GOT3 (cell line): ENCODE data around the gene EGLN3.
A peak's percentile ranks its signal among the peaks of the same experiment; 100 is the strongest.
"Not testable (repeated sequence)": the region's sequence is repeated elsewhere in the genome, so short reads cannot be mapped to it uniquely, and the experiment has no call there.

ENCODE experiments used
- DNase-seq: peaks from one replicate; lab custom pipeline; 2025; ENCODE audit warnings: mixed read lengths; lab: John Stamatoyannopoulos, UW

Gene EGLN3

DNA sequence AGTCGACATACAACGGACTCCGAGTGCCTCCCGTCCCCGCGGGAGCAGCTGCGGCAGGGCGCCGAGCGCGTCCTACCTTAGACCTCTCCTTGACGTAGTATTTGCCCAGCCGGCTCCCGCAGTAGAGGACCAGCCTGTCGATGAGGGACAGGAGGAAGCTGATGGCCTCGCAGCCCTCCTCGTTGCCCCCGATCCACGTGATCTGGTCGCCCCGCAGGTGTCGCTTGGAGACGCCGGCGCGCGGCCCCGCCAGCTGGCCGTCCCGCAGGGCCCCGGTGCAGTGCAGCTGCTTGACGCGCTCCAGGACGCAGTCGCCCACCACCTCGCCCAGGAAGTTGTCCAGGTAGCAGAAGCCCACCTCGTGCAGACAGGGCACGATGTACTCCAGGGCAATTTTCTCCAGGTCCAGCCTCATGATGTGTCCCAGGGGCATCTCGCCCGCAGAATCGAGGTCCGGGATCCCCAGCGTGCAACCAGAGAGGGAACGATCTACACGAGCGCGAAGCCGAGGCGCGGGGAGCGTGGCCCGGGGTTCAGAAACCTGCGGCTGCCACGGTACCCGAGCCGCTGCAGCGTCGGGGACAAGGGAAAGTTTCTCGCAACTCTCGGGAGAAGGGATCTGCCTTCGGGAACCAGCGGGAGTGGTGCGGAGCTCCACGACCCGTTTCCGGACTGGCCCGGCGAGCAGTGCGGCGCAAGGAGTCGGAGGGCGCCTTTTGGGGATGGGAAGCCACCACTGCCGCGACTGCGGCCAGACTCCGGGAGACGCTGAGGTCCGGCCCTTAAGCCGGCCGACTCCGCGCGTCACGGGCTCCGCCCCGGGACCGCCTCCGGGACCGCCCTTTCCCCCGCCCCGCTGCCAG is at the start of gene EGLN3:
EGLN3 (minus strand) TSS at position 755 of the 863 bp plus-strand sequence; CDS start at position 433, 322 bp downstream.
- DNase-seq = peak; percentile 9

DNA sequence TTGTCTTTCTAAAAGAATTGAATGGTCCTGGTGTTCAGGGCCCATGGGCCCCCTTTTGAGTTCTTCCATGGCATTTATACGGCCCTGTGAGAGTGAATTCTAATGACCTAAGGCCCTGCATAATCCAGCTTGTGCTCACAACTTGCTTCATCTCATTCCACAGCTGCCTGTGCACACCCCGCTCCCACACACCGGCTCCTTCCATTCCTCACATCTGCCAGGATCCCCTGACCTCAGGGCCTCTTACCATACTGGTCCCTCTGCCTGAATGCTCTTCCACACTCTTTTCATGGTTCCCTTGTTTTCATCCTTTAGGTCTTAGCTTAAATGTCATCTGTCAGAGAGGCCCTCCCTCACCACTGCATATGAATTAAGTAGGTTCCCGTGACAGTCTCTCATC is 49.5 kb upstream of the EGLN3 start:
- DNase-seq = no peak

DNA sequence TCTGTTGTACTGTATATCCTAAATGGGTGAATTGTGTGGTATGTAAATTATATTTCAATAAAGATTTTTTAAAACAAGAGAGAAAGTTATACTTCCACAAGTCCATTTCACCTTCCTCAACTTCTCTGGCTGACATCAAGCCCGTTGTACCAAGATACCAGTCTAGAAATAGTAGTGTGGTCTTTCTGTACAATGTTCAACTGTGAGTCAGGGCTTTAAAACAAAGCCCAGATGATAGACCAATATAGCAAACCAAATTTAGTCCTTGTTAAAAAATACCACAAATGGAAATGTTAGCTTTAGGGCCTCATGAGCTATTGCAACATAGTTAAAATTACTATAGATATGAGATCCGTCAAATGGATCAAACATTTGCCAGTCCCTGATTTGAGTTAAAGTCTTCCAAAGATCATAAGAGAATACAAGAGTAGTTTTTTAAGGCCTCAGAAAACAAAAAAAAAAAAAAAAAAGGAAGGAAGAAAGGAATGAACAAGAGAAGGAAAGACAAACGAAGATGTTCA is 49.0 kb upstream of the EGLN3 start:
- no peak for DNase-seq

DNA sequence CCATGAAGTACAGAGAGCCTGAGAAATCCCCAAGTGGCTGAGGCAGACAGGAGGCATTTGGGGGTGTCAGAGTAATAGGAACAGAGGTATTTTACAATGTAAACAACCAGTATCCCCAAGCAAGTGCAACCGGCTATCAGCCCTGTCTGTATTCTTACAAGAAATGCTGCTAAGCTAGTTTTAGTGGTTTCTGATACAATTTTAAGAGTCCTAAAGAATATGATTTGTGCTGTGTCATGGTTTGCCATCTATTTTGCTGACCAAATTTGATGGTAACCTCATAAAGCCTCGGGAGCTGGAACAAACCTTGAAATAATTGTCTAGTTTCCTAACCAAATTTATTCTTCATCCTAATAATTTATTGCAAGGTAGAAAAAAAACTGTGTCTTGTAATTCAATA is 46.7 kb upstream of the EGLN3 start:
- DNase-seq = no peak

DNA sequence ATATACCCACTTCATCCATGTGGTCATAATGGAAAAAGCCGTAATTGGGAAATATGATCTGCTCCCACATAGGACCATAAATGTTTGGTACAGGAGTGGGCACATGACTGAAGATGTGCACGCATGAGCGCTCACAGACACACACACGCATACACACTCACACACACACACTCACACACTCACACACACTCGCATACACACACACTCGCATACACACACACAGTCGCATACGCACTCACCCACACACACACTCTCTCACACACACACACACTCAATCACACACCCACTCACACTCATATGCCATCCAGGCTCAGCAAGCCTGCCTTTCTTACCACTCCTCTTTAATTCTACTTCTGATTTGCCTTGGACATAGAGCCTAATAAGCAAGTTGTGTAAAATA is 45.6 kb upstream of the EGLN3 start:
- no peak for DNase-seq

DNA sequence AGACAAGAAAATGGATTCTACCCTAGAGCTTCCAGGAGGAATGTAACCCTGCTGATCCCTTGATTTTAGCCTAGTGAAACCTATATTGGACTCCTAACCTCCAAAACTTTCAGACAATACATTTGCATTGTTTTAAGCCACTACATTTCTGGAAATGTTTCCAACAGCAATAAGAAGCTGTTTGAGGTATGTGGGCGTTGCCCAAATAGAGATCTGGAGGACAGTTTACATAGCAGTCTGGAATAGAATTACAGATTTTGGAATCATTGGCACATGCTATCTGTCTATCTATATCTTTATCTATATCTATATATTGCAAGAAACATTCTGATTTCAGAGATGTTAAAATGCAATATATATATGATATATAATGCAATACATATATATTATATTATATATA is 42.4 kb upstream of the EGLN3 start:
- DNase-seq = no peak

DNA sequence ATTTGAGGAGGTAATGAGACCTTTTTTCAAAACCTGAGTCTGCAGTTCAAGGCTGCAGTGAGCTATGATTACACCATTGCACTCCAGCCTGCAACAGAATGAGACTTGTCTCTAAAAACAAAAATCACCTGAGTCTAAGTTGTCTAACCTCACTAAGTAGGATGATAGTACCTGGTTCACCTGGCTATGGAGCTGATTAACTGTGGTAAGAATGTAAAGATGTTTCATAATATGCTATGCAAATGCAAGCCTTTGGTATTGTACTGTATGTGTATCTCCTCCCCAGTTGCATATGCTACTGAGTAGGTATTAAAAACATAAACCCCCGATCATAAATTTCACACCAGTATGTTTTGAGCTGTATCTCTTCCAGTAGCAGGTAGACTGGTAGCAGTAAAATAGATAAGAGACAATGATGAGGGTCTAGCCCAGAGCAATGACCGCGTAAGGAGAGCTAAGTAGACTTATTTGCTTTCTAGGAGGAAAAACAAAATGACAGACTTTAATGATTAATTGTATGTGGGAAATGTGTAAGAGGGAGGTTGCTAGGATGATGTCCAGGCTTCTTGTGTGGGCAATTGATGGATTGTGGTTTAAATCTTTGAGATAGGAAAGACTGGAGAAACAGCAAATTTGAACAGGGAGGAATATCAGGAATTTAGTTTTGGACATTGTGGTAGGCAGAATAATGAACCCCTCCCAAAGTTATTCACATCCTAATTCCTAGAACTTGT is 41.6 kb upstream of the EGLN3 start:
- DNase-seq = no peak

DNA sequence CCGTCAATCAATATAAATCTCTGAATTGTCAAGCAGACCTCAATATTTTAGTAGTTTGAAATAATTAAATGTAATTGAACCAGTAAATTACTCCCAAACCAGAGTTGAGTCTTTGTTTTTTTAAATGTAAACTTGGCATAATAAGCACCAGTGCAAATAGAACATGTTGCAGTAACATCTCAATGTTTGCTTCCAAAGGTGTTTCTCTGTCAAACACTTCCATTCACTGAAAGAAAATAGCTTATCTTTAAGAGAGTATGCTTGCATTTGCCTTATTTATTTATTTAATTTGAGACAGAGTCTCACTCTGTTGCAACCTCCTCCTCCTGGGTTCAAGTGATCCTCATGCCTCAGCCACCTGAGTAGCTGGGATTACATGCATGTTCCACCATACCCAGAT is 39.9 kb upstream of the EGLN3 start:
- DNase-seq = no peak

DNA sequence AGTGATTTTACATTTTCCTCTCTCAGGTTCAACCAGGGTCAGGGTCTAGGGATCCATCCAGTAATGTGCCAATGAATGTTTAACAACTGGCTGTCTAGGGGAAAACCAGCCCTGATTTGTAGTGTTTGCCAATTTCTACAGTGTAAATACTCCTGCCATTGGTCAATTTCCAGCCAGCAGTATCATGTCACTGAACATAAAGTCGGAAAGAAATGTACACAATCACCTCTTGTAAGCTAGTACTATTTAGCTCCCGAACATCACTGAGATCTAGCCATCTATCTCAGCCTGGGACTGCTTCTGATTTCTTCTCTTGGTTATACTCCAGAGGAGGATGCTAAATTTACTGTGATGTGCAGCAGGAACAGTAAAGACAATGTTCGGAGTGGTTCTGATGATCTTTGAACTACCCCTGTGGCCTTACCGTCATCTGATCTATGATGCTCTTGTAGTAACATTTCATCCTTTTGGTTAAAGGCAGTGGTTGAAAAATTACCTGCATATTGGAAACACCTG is 36.7 kb upstream of the EGLN3 start:
- DNase-seq = no peak

DNA sequence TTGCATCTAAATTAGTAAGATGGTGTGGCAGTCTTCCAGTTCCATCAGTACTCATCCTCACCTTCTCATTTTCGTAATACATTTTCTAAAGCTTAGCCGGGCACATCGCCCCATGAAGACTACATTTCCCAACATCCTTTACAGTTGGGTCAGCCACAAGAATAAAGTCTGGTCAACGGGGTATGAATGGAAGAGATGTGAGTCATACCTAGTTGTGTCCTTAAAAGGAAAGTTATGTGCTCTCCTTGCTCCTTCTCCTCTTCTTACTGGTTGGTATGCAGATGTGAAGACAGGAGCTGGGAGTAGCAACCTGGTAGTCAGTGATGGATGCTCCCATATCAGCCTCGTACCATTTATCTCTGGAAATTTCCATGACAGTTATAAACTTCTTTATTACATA is 35.9 kb upstream of the EGLN3 start:
- DNase-seq = no peak

DNA sequence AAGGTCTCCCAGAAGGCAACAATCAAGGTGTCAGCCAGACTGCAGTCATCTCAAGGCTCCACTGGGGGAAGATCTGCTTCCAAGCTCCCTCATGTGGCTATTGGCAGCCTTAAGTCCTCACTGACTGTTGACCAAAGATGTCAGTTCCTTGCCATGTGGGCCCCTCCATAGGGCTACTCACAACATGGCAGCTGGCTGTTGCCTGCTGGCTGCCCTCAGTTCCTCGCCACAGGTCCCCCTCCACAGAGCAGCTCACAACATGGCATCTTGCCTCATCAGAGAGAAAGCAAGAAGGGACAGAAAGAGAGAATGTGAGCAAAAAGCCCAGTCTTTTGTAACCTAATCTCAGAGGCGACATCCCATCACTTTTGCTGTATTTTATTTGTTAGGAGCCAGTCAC is 34.4 kb upstream of the EGLN3 start:
- no peak for DNase-seq

DNA sequence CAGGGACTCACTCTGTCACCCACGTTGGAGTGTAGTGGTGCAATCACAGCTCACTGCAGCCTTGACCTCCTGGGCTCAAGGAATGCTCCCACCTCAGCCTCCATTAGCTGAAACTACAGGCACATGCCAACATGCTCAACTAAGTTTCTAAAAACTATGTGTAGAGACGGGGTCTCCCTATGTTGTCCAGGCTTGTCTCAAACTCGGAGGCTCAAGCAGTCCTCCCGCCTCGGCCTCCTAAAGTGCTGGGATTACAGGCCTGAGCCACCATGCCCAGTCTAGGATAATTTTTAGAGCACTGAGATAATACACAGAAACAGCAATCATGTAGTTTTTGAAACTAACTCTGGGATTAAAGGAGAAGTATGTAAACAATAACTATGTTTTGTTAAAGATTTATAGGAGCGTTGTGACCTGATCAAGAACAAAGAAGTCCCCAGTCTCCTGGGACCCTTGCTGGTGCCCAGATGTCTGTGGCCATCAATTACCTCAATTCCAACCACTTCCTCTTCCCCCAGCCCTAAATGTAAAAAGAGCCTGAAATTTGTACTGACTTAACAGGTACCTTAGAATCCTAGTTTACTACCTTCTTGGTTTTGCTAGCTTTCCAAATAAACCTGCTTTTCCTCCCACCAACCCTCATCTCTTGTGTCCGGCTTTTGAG is 28.9 kb upstream of the EGLN3 start:
- DNase-seq = no peak

DNA sequence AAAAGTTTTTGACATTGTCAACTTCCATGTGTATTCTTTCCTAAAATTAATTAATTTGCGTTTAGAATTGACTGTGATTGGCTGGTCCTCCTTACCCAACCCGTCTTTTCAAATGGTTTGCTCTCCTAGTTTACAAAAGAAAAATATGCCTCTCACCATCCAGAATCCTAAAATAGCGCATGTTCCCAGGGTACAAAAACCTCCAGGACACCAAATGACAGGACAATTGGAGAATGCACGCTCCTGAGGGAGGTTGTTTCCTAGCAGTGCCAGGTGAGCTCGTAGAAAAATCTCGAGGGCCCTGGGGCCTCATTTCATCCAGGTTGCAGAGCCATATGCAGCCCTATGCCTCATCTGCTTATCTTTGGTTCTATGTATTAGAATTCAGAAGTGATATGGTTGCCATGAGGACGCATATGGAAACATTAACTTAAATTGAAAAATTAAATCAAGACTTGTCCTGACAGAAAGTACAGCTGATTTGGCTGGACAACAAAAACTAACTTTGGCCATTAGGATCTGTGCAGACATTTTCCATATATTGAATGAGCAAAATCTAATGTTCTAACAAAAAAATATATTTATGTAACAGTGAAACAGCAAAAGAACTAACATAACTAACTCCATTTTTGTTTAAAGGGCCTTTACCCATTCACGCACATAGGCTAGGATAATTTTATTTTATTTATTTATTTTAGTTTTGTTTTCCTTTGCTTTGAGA is 28.2 kb upstream of the EGLN3 start:
- no peak for DNase-seq

DNA sequence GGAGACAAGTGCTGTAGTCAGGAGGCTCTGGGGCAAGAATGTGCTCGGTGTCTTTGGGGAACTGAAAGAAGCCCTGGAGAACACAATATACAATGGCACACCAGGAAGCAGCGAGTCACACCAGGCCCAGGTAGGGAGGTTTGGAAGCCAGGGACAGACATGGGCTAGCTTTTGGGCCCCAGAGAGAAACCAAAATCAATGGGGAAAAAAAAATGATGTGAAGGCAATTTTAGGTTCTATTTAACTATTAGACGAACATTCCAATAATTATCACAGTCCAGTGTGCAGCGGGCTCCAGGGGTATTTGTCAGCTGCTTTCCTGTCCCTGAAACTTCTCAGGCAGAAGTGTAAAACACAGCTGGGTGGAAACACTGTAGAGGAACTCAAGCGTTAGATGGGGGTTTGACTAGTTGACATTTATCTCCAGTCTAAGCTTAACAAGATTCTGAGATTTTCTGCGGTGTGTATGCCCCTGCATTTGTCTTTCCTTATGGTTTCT is 21.8 kb upstream of the EGLN3 start:
- DNase-seq = no peak

DNA sequence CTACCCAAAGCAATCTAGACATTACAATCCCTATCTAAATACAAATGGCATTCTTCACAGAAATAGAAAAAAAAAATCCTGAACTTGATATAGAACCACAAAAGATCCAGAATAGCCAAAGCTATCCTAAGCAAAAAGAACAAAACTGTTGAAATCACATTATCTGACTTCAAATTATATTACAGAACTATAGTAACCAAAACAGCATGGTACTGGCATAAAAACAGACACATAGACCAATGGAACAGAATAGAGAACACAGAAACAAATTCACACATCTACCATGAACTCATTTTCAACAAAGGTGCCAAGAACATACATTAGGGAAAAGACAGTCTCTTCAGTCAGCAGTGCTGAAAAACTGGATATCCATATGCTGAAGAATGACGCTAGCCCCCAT is 19.0 kb upstream of the EGLN3 start:
- DNase-seq = not testable (repeated sequence)

DNA sequence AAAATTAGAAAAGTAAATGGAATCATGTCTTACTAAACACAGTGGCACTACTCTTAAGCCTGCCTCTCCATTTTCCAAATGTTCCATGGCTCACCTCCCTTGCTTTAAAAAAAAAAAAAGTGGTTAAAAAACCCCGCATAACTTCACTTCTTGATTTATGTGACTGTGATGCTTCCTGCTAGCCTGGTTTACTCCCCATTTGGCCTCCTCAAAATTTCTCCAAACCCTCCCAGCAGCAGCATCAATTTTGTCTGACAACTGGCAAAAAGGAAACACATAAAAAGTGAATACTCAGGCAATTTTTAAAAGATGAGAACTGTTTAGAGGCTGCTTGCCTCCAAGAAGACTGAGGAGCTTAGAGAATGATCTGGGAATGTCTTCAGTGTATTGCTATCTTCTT is 17.8 kb upstream of the EGLN3 start:
- DNase-seq = no peak

DNA sequence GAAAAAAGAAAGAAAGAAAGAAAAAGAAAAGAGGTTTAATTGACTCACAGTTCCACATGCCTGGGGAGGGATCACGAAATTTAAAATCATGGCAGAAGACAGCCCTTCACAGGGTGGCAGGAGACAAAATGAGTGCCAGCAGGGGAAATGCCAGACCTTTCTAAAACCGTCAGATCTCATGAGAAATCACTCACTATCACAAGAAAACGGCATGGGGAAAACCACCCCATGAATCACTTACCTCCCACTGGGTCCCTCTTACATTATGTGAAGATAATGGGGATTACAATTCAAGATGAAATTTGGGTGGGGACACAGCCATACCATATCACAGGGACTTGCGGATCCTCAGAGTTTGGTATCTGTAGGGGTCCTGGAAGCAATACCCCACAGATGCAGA is 16.3 kb upstream of the EGLN3 start:
- DNase-seq = no peak

DNA sequence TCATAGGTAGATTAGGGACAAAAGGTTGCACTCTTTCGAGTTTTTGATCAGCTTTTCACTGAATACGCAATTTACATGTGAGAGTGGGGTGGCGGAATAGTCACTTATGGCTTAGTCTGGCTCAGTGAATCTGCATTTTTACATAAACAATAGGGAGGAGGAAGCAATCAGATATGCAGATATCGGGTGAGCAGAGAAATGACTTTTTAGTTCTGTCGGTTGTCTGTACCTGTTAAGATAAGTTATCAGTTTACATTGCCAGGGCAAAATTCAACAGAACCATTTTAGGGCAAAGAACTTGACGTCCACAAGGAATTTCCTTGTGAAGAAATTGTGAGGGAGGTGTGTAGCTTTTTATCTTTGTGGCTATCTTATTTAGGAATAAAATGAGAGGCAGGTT is 15.4 kb upstream of the EGLN3 start:
- no peak for DNase-seq

DNA sequence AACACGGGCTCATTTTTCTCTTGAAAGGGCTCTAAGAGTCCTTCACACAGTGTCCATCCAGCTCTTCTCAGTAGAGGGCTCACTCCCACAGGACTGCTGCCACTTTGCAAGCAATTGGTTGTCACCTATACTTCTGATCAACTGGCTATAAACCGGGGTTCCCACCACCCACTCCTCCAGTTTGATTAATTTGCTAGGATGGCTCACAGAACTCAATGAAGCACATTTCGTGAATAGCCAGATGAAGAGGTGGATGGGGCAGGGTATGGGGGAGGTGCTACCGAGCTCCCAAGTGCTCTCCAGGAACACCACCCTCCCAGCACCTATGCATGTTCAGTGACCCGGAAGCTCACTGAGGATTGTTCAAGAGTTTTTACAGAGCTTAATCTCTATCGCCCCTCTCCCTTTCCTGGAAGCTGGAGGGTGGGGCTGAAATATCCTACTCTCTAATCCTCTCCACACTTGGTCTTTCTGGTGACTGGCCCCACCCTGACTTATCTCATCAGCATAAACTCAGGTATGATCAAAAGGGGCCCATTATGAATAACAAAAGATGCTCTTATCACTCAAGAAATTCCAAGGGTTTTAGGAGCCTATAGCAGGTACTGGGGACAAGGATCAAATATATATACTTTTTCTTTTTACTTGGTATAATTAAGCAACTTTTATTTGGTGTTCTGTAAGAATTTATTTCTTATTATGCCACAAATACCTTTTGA is 13.9 kb upstream of the EGLN3 start:
- no peak for DNase-seq

DNA sequence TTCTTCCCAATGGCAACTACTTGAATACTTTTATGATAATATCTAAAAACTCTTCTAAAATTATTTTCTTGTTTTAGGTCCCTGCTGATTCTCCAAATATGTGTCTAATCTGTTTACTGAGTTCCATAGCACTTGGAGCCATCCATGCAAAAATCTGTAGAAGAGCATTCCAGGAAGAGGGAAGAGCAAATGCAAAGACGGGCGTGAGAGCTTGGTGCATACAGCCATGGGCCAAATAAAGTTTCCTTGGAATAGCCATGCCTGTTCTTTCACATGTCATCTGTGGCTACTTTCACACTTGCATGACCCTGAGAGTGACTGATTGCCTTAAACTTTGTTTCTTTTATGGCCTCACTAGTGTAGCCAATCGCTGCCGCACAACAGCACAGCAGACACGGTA is 13.0 kb upstream of the EGLN3 start:
- no peak for DNase-seq

DNA sequence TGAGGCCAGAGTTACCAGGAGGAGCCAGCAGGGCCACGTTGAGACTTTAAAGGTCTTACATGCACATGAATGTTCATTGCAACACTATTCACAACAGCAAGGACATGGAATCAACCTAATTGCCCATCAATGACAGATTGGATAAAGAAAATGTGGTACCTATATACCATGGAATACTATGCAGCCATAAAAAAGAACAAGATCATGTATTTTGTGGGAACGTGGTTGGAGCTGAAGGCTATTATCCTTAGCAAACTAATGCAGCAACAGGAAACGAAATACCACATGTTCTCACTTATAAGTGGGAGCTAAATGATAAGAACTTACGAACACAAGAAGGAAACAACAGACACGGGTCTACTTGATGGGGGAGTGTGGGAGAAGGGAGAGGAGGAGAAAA is 11.6 kb upstream of the EGLN3 start:
- DNase-seq = not testable (repeated sequence)
